Measurements from ENCODE around the gene C1orf52. TPM values are rescaled to one million over a fixed set of nuclear protein-coding genes. Genes with fewer than 3 reads are reported as not detected.
A peak's percentile ranks its signal among the peaks of the same experiment; 100 is the strongest.

Gene C1orf52
- total and polyA plus RNA-seq, 9 of the 15 experiments (the other 6 are each of a cell fraction or from before 2014, with no cell fraction given), result 17.0 to 38.5 (median 33.0) TPM

DNA sequence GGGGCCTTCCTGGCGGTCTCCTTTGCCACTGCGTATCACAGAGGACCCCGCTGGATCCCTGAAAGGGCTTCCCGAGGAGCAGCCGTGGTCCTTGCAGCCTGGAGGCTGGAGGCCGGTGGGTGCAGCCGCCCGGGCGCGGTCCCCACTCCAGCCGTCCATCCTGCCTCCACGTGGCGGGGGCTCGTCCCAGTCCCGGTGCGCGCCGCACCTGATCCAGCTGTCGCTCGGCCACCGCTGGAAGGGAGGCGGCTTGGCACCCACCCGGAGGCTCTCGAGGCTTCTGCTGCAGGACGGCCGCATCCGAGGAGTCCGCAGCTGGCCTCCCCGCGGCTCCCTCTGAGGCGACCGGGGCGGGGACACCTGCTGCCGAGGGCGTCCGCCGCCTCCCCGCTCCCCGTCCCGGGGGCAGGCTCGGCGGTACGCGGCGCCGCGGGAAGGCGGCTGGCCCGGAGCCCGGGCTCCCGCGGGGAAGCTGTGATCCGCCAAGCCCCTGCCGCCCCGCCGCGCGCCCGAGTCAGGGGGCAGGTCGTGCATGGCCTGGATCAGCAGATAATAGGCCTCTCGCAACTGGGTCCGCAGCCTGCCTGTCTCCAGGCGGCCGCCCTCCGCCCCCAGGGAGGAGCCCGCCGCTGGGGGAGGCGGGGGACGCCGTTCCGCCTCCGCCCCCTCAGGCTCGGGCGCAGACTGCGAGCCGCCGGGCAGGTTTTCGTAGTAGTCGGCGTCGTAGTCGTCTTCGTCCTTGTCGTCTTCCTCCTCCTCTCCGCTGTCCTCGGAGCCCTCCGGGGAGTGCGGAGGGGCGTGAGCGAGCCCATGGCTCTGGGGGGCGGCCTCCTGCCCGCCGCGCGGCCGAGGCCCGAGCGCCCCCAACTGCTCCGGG is 58.8 kb downstream of the C1orf52 start, which contains the start of gene SYDE2 (continued):
- TF ChIP-seq, protein P1, sequence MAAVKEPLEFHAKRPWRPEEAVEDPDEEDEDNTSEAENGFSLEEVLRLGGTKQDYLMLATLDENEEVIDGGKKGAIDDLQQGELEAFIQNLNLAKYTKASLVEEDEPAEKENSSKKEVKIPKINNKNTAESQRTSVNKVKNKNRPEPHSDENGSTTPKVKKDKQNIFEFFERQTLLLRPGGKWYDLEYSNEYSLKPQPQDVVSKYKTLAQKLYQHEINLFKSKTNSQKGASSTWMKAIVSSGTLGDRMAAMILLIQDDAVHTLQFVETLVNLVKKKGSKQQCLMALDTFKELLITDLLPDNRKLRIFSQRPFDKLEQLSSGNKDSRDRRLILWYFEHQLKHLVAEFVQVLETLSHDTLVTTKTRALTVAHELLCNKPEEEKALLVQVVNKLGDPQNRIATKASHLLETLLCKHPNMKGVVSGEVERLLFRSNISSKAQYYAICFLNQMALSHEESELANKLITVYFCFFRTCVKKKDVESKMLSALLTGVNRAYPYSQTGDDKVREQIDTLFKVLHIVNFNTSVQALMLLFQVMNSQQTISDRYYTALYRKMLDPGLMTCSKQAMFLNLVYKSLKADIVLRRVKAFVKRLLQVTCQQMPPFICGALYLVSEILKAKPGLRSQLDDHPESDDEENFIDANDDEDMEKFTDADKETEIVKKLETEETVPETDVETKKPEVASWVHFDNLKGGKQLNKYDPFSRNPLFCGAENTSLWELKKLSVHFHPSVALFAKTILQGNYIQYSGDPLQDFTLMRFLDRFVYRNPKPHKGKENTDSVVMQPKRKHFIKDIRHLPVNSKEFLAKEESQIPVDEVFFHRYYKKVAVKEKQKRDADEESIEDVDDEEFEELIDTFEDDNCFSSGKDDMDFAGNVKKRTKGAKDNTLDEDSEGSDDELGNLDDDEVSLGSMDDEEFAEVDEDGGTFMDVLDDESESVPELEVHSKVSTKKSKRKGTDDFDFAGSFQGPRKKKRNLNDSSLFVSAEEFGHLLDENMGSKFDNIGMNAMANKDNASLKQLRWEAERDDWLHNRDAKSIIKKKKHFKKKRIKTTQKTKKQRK (IDR thresholded peaks at IDR 0.05; ENCODE audit: borderline replicate concordance, low read depth, low read length), result no peak
- TF ChIP-seq ZNF239 (CRISPR knock-in tag; IDR thresholded peaks at IDR 0.05), result no peak
- TF ChIP-seq, protein P2, sequence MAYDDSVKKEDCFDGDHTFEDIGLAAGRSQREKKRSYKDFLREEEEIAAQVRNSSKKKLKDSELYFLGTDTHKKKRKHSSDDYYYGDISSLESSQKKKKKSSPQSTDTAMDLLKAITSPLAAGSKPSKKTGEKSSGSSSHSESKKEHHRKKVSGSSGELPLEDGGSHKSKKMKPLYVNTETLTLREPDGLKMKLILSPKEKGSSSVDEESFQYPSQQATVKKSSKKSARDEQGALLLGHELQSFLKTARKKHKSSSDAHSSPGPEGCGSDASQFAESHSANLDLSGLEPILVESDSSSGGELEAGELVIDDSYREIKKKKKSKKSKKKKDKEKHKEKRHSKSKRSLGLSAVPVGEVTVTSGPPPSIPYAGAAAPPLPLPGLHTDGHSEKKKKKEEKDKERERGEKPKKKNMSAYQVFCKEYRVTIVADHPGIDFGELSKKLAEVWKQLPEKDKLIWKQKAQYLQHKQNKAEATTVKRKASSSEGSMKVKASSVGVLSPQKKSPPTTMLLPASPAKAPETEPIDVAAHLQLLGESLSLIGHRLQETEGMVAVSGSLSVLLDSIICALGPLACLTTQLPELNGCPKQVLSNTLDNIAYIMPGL (CRISPR knock-in tag; IDR thresholded peaks at IDR 0.05), result no peak
- no peak for TF ChIP-seq THRAP3 (IDR thresholded peaks at IDR 0.05; ENCODE audit: borderline replicate concordance)
- no peak for TF ChIP-seq ZNF507 (tag; conservative IDR thresholded peaks at IDR 0.05)
- TF ChIP-seq XRCC4 (IDR thresholded peaks at IDR 0.05; ENCODE audit: extremely low read depth, insufficient read depth, insufficient read length), result no peak
- TF ChIP-seq ZSCAN29 (IDR thresholded peaks at IDR 0.05), result no peak
- TF ChIP-seq, protein P3, sequence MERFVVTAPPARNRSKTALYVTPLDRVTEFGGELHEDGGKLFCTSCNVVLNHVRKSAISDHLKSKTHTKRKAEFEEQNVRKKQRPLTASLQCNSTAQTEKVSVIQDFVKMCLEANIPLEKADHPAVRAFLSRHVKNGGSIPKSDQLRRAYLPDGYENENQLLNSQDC (CRISPR knock-in tag; IDR thresholded peaks at IDR 0.05), result no peak
- 0 out of 4 replicates have a peak, but pooled peaks of 1 of the 2 experiments have one; percentile 15 for TF ChIP-seq TBL1XR1 (IDR thresholded peaks at IDR 0.05; ENCODE audit: low read length in 2 of 2)
- TF ChIP-seq RB1 (IDR thresholded peaks at IDR 0.05; ENCODE audit: low read depth), result peak; percentile 81; the same call in 1 of the 2 replicates
- TF ChIP-seq, protein P4, sequence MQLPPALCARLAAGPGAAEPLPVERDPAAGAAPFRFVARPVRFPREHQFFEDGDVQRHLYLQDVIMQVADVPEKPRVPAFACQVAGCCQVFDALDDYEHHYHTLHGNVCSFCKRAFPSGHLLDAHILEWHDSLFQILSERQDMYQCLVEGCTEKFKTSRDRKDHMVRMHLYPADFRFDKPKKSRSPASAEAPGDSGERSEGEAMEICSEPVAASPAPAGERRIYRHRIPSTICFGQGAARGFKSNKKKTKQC (CRISPR knock-in tag; IDR thresholded peaks at IDR 0.05), result peak; percentile 45; the same call in 1 of the 2 replicates
- no peak for TF ChIP-seq GTF2A2 (tag; IDR thresholded peaks at IDR 0.05)
- TF ChIP-seq, protein P5, sequence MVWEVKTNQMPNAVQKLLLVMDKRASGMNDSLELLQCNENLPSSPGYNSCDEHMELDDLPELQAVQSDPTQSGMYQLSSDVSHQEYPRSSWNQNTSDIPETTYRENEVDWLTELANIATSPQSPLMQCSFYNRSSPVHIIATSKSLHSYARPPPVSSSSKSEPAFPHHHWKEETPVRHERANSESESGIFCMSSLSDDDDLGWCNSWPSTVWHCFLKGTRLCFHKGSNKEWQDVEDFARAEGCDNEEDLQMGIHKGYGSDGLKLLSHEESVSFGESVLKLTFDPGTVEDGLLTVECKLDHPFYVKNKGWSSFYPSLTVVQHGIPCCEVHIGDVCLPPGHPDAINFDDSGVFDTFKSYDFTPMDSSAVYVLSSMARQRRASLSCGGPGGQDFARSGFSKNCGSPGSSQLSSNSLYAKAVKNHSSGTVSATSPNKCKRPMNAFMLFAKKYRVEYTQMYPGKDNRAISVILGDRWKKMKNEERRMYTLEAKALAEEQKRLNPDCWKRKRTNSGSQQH (CRISPR knock-in tag; IDR thresholded peaks at IDR 0.05), result no peak
- no peak for TF ChIP-seq ZNF197 (CRISPR knock-in tag; IDR thresholded peaks at IDR 0.05; ENCODE audit: low read depth)
- peak in 1 of 2 experiments; percentile 46; a peak in 1 of 4 replicates for TF ChIP-seq SRF (CRISPR knock-in tag; IDR thresholded peaks at IDR 0.05)
- TF ChIP-seq RCOR1 (IDR thresholded peaks at IDR 0.05; ENCODE audit: borderline replicate concordance in 1 of 2, low read depth in 2 of 2, low read length in 2 of 2), result peak in 1 of 2 experiments; percentile 75; a peak in 2 of 4 replicates
- peak; percentile 59; the same call in 1 of the 2 replicates for TF ChIP-seq PML (IDR thresholded peaks at IDR 0.05; ENCODE audit: low read length)
- TF ChIP-seq STAT5A (IDR thresholded peaks at IDR 0.05; ENCODE audit: borderline replicate concordance, low read length), result no peak
